Omental fat pad (tissue), 4 donors: Measurements from ENCODE around the gene LIN28A. TPM values are rescaled to one million over a fixed set of nuclear protein-coding genes. Genes with fewer than 3 reads are reported as not detected.

Source experiments
- ATAC-seq: fragments of 150-250 bp; one replicate; pipeline ENCODE4 v1.9.1; 2016; ENCODE audit warnings: mild to moderate bottlenecking, moderate library complexity; ENCODE audit not compliant: low FRiP score
- DNase-seq: peaks from one replicate; pipeline ENCODE4 v3.0.0-alpha.2; 2019; ENCODE audit warnings: low spot score
- CTCF ChIP-seq, 3 donors: fragments of 450-650 bp; IDR thresholded peaks; one replicate each; pipeline ENCODE4 v1.5.1; 2016 to 2017; ENCODE audit warnings: antibody characterized with exemption in 3 of 3, mild to moderate bottlenecking in 3 of 3, moderate library complexity in 2 of 3
- total RNA-seq, 4 donors: library from RNA; depleted of rRNA; stranded (reverse); fragments of >200 nt; gene quantifications; one replicate each; pipeline ENCODE4 v1.1.0, GENCODE V29; 2016

LIN28A gene
- total RNA-seq: not detected

GRCh38 chr1:26410706-26411623, at the start of gene LIN28A:
LIN28A (plus strand) TSS chr1:26410817; CDS start chr1:26410892, 75 bp downstream.
- TF ChIP-seq CTCF (IDR thresholded peaks at IDR 0.05): no peak
- DNase-seq (no peak), ATAC-seq (no peak)

GRCh38 chr1:26361605-26362122, 49.0 kb upstream of the LIN28A start:
- no peak for DNase-seq
- ATAC-seq: no peak
- TF ChIP-seq CTCF (IDR thresholded peaks at IDR 0.05): no peak

GRCh38 chr1:26362331-26362730, 48.3 kb upstream of the LIN28A start:
- no peak for TF ChIP-seq CTCF (IDR thresholded peaks at IDR 0.05)
- ATAC-seq (no peak), DNase-seq (no peak)

- no peak for ATAC-seq
- peak; percentile 64 for DNase-seq
- TF ChIP-seq CTCF (IDR thresholded peaks at IDR 0.05): peak in 2 of 3 donors; percentile 49 to 69
Measured at GRCh38 chr1:26363549-26364448, 46.8 kb upstream of the LIN28A start.

- no peak for TF ChIP-seq CTCF (IDR thresholded peaks at IDR 0.05)
- ATAC-seq (no peak), DNase-seq (no peak)
Measured at GRCh38 chr1:26364956-26365355, 45.7 kb upstream of the LIN28A start.

GRCh38 chr1:26367441-26367840, 43.2 kb upstream of the LIN28A start:
- no peak for ATAC-seq
- no peak for TF ChIP-seq CTCF (IDR thresholded peaks at IDR 0.05)
- DNase-seq: no peak
